GM12872 (cell line): ENCODE measurements around the gene DIP2C.

Source experiments
- TF ChIP-seq, protein P1 (sequence below): IDR thresholded peaks from 3 replicates; pipeline ENCODE4 v1.5.1; 2011; ENCODE audit warnings: low read depth, mild to moderate bottlenecking, low read length, moderate library complexity; ENCODE audit not compliant: insufficient read depth

DIP2C gene

DNA sequence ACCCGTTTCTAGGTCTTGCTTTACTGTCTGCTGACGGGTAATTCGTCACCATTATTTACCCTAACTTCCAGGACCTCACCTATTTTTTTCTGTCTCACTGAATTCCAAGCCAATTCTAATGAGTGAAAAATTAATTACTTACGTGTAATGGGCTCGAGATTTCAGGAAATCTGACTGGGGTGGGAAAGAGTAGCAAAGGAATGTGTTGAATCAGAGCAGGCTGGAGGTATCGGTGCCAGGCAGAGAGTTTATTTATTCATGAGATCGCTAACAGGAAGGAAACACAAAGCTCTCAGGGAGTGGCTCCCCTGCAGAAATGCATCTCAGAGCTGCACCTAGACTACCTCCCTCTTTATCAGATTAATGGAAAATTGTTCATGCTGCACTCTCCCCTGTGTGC lies 4.0 kb upstream of the DIP2C start:
- TF ChIP-seq, protein P1, sequence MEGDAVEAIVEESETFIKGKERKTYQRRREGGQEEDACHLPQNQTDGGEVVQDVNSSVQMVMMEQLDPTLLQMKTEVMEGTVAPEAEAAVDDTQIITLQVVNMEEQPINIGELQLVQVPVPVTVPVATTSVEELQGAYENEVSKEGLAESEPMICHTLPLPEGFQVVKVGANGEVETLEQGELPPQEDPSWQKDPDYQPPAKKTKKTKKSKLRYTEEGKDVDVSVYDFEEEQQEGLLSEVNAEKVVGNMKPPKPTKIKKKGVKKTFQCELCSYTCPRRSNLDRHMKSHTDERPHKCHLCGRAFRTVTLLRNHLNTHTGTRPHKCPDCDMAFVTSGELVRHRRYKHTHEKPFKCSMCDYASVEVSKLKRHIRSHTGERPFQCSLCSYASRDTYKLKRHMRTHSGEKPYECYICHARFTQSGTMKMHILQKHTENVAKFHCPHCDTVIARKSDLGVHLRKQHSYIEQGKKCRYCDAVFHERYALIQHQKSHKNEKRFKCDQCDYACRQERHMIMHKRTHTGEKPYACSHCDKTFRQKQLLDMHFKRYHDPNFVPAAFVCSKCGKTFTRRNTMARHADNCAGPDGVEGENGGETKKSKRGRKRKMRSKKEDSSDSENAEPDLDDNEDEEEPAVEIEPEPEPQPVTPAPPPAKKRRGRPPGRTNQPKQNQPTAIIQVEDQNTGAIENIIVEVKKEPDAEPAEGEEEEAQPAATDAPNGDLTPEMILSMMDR: no peak

GRCh38 chr10:692682-693351 lies 3.3 kb upstream of the DIP2C start:
- TF ChIP-seq, protein P1: no peak

GRCh38 chr10:691216-691615 lies 1.7 kb upstream of the DIP2C start:
- TF ChIP-seq, protein P1: no peak

- TF ChIP-seq, protein P1: no peak
Measured at GRCh38 chr10:690372-691161, 1.1 kb upstream of the DIP2C start.

DNA sequence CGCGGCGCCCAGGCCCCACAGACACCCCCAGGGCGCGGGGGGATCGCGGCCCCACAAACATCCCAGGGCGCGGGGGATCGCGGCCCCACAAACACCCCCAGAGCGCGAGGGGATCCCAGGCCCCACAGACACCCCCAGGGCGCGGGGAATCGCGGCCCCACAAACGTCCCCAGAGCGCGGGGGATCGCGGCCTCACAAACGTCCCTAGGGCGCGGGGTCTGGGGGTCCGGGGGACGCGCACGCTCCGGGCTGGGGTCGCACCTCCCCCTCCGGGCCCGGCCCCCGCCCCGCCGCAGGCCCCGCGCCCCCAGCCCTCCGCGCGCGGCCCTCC lies 382 bp downstream of the DIP2C start:
- TF ChIP-seq, protein P1: no peak

DNA sequence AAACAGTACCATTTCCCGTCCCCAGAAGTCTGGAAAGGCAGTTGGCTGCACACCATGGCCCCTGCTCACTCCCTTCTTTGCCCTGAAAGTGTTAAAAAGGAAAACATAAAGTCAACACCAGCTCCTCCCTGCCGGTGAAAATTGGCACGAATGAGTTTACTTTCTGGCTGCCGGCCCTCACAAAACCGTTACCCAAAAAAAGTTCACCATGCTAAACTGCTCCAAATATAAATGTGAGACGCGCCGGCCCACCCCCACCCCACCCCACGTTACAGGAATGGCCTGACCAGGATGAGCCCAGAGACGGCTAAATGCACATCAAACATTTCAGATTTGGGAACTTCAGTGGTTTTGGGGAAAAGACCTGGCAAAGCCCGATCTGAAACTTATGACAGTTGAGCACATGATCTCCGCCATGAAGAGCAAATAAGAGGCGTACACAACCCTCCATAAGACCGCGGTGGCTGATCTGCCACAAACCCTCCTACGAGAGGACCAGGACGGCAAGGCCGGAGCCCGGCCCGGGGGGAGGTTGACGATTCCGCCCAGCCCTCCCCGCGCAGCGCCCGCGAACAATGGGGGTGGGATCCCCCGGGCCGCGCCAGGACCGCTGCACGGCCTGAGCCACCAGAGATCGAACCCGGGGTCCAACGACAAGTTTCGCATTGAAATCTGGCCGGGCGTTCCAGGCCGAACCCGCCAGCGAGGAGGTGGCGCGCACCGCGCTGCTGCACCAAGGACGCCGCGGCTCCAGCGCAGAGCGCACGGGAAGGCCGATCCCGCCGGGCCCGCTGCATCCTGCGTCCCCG lies 952 bp downstream of the DIP2C start:
- TF ChIP-seq, protein P1: no peak

DNA sequence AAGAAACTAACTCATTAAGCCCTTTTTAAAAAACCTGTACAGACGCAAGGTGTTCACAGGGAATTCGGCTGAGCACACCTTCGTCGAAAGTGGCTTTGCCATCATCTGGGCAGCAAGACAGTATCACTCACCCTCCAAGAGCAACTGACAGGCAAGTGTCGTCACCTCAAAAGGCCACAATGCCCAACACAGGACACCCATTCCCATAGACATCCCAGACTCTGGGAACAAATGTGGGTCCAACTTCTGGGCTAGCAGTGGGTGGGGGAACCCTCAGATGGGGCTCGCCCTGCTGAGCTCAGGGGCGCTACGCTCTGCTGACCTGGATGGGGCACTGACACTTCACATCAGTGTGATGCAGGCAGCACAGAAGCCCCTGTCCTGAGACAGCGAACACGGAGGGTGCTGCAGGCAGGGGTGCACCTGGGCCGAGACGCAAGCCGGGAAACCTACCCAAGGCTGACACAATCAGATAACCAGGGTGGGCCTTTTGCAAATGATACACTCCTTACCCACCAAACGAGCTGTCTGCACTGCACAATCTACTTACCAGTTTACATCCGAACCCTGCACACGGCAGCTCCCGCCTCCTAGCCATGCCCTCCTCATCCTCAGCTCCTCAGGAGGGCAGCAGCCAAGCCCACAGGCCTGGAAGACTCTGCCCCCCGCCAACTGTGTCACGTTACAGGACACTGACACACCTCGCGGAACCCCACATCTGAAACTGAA lies 1.7 kb downstream of the DIP2C start:
- TF ChIP-seq, protein P1: no peak
